NCI-H187 (cell line): Measurements from ENCODE around the gene CRYGC.
"Not testable (repeated sequence)": the region's sequence is repeated elsewhere in the genome, so short reads cannot be mapped to it uniquely, and the experiment has no call there.

ENCODE experiments used
- DNase-seq, 2 experiments: peaks; one replicate each; lab custom pipeline; 2025; lab: John Stamatoyannopoulos, UW

The CRYGC gene, protein sequence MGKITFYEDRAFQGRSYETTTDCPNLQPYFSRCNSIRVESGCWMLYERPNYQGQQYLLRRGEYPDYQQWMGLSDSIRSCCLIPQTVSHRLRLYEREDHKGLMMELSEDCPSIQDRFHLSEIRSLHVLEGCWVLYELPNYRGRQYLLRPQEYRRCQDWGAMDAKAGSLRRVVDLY

DNA sequence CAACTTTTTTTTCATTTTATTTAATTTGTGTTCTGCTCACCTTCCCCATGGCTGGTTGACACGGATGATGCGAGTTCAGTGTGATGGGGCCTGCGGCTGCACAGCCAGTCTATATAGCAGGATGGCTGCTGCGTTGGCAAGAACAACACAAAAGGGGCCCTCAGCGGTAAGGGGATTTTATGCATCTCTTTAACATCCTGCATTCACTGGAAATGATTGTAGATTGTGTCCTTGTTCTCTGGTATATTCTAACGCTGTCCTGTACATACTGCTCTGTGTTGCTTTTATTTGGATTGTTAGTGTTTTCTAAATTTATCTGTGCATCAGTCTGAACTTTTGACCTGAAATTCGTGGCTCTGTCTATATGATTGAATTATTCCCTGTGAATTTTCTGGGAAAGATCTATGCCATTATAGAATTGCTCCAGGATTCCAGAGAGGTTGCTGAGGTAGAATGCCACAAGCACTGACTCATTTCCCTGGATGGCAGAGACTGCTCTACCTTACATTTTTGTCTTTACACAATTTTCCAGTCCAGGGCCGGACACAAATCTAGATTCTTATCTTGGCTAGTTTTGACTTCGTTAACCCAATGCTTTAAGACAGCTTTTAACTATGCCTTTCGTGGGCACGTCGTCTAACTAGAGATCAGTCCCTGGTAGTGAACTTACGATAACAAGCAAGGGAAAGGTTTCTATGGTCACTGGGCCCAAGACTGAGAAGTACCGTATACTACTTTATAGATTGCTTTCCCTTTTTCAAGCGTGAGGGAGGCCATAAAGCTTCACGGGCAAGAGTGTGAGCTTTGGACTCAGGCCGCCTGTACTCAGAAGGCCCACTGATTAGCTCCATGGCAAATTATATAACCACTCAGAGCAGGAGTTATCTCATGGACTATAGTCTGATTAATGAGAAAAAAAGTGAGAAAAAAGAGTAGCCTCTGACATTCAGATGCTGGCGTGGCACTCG, at the start of gene CRYGC:
Gene CRYGC, minus strand, starts transcription at position 85 of the 968 bp plus-strand sequence. Its CDS starts 36 bp downstream, at position 49.
- DNase-seq, result no peak

DNA sequence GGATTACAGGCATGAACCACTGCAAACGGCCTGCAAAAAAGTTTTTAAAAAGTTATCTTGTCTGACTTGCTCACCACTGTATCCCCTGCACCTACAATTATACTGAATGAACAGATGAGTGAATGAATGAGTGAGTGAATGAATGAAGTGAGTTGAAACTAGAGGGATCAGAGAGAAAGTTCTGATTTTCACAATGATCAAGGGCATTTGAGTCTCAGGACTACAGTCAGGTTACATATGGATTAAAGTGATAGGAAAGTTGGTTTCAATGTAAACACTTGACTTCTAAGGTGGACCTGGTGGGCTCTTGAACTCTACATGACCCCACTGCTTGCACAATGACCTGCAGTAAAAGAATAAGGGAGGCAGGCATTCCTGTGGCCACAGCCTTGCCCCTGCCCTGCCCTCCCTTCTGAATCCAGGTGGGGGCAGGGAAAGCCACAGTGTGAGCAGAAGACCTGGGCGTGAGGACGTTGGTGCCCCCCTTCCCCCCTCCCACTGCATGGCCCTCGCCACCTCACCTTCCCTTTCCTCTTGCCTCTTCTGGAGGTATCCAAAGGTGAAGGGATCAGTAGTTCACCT, 49.5 kb upstream of the CRYGC start:
- DNase-seq, result no peak

DNA sequence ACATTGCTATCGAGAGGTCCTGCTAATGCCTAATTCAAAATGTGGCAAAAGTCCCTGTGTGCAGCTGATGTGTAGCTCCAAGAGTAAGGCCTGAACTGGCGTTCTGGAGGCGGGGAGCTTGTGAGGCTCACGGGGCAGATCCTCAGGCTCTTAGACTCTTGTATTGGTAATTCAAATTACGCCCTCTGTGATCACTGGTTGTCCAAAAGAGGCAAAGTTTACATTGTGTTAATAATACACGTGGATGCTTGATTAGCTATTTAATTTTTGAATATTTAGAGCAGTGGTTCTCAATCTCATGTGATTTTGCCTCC, 46.2 kb upstream of the CRYGC start:
- no peak for DNase-seq

DNA sequence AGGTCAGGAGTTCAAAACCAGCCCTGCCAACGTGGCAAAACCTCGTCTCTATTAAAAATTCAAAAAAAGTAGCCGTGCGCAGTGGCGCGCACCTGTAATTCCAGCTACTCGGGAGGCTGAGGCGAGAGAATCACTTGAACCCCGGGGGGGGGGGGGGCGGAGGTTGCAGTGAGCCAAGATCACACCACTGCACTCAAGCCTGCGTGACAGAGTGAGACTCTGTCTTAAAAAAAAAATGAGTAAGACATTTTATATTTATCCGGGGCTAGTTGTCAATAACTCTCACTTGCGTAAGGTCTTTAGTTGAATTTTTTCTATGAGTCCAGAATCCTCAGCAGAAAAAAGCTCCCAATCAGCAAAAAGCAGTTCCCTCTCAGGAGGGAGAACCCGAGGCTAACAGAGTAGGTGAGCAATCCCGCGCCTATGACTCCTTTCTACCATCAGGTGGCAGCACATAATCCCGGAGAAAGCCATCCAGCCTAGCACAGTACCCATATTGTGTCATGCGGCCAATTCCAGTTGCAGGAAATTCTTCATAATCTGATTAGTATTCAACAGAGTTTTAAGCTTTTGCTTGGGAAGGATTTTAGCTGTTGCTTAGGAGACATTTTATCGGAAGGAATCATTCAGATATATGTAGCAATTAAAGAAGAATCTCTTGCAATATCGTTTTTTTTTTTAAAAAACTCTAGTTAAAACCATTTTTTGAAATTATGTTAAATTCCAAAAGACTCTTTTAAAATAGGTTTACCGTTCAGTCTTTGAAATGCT, 45.6 kb upstream of the CRYGC start:
- peak; percentile 0 to 32 for DNase-seq

DNA sequence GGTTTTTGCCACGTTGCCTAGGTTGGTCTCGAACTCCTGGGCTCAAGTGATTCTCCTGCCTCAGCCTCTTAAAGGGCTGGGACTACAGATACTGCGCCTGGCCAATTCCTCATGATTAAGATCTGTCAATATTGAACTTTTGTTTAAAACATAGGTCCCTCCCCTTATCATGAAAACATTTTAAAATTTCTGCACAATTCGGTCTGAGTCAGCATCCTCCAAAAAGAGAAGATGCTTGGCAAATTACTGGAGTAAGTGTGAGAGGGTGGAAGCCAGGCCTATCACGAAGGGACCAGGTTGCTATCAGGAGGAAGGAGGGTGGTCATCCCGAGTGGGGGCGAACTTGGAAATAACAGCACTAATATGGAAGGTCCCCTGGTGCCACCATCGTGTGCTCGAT, 44.5 kb upstream of the CRYGC start:
- no peak for DNase-seq

DNA sequence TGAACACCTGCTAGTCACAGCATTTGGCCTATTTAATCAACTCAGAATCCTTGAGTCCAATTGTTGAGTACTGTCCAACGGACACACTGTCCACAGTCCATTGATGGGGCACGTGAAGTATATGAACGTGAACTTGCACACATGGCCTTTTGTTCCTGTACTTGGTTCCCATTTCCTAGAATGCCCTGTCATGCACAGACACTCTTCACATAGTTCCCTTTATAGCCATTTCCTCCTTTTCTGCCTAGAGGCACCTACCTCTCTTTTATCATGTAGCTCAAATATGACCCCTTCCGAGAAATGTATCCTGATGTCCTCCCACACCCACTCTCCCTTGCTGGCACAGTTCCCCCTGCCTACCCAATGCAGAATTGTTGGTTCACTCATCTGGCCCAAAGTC, 42.5 kb upstream of the CRYGC start:
- DNase-seq, result no peak

DNA sequence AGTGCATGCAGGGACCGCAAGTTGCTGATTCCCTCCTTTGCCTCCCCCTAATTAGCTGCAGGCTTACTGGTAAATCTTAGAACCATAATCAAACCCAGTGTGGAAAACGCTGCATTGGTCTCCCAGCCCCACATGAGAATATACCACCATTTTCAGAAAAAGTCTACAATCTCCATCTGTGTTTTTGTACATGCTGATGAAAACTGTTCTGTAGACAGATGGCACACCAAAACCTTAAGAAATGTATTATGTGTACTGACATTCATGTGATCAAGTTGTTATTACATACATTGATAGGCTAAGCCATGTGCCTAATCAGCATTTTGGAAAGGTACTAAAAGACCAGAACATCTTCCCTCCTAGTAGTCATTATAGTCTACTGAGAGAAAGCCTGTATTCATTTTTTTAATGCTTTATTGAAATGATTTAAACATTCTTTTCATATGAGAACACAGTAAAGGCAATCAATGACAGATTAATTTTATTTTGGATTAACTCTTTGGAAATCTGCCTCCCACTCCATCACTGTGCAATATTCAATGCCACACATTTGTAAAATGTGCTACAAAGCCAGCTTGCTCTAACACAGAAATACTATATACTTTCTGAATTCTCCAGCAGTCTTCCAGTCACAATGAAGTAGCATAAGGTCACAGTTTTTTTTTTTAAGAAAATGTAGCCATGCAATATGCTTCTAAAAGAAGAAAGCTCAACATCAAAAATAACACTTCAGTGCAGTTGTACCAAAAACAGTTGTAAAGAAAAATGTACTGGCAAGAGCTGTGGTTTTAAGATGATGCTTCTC, 35.5 kb upstream of the CRYGC start:
- DNase-seq, result no peak

DNA sequence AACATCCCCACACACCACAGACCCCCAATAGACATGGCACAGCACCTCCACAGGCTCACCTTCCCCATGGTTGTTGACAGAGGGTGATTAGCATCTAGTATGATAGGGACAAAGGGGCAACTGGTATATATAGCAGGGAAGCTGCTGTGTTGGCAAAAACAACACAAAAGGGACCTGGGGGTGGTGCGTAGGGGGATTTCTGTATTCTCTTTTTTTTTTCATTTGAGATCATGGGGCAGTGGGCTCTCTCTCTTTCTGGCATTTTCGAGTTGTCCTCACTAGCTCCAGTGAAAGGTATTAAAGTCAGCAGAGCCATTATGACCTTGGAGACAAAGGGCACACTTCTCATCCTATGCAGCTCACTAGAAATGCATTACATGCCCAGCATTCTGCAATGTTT, 33.9 kb upstream of the CRYGC start, which contains the start of gene CRYGA:
Gene CRYGA, minus strand, starts transcription at position 101 of the 400 bp plus-strand sequence. Its CDS starts 33 bp downstream, at position 68.
- DNase-seq, result no peak

DNA sequence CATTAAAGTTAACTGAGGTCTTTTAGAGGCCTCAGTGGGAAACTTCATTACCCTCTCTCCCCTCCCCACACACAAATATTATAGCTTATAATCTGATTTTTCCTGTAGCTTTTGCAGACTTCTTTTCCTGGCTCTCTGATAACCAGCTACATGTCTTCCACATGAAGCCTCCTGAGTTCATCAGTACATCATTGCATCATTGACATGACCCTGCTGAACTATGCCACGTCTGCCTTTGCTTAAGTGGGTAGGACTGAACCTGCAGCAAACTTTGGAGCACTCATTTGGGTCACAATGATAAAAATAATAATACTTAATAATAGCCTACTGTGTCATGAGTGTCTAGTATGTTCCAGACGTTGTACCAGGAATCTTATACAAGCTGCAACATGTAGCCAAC, 26.8 kb upstream of the CRYGC start:
- no peak for DNase-seq

DNA sequence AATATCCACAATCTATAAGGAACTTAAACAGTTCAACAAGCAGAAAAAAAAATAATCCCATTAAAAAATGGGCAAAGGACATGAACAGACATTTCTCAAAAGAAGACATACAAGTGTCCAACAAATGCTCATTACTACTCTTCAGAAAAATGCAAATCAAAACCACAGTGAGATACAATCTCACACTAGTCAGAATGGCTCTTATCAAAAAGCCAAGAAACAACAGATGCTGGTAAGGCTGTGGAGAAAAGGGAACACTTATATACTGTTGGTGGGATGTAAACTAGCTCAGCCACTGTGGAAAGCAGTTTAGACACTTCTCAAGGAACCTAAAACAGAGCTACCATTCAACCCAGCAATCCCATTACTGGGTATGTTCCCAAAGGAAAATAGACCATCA, 23.5 kb upstream of the CRYGC start:
- no peak for DNase-seq

DNA sequence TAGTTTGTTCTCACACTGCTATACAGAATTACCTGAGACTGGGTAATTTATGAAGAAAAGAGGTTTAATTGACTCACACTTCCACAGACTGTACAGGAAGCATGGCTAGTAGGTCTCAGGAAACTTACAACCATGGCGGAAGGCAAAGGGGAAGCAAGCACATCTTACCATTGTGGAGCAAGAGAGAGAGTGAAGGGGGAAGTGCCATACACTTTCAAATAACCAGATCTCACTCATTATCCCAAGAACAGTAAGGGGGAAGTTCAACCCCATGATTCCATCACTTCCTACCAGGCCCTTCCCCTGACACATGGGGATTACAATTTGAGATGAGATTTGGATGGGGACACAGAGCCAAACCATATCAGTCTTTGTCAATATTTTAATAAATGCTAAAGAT, 21.3 kb upstream of the CRYGC start:
- no peak for DNase-seq

DNA sequence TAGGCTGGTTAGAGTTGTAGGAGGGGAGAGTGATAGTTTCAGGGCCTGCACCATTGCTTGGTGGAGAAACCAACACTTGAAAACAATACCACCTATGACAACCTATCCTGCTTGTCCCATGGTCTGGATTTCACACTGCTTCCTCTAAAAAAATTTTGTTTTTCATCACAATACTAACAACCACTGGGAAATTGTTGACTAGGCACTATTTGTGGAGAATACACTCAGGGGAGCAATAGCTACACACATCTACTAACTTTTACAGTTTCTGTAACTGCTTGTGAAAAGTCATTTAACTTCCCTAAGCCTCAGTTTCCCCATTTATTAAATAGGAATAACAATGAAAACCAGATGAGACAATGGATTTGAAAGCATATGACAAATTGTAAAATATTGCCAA, 20.5 kb upstream of the CRYGC start:
- no peak for DNase-seq

DNA sequence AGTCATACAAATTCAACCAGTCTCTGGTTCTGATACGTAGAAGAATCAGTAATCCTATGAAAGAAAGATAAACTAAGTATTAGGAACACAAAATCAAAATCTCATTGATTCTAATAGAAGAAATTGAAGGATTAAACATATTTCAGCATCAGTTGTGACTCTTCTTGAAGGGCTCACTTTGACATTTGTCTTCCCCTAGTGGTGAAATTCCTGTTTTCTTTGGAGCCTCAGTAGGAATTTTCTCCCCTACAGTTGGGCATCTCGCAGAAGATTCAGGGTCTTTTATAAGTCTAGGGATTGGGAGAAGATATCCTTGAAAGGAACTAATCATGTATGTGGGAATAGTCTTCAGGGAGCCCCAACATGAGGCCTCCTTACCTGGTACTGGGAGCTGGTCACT, 19.2 kb upstream of the CRYGC start:
- DNase-seq, result no peak

DNA sequence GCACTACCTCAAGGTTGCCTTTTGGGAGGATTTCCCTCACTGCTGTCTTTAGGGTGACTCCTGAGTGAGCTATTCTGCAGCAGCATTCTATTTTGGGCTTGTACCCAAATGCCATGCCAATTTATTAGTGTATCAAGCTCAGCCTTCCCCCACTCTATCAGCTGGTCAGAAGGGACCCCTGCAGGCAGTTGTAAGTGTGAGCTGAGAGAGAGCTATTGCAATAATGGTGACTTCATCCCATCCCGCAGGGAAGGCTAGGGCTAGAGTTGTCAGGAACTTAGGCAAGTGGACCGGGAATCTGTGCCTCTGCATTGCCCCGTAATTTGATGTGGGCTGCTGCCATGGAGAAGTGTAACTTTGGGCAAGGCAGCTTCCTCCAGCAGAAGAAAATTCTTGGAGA, 18.1 kb upstream of the CRYGC start:
- no peak for DNase-seq

DNA sequence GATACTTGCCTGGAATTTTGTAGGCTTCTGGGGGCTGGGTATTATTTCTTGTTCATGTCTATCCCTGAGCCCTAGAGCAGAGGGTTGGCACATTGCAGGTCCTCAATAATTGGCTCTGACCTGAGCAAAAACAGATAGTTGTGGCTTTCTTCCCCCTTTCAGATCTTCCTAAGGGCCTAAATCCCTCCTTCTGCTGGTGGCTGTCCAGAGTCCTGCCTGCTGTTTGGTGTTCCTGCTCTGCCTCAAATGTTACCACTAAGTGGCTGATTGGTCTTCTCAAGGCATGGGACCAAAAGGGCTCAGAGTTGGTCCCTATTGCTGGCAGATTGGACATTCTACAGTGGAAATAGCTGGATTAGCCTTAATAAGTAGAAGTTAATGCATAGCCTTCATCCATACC, 17.4 kb upstream of the CRYGC start:
- DNase-seq, result no peak

DNA sequence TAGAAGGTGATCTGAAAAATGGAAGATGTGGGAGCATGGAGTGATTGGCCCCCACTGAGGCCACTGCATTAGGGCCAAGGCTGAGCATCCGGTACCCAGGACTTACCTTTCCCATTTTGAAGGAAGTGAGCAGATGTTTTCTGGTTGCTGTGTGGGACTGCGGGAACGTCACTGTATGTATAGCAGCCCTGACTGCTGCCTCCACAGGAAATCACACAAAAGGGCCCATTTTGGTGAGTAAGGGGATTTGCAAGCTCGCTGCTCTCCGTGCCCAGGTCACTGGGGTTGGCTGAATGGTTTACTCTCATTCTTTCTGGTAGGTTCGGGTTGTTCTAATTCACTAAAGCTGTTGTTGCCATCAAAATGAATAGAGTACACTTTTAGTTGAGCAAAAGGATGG, 16.4 kb upstream of the CRYGC start, which contains the start of gene CRYGB:
Gene CRYGB, minus strand, starts transcription at position 153 of the 400 bp plus-strand sequence. Its CDS starts 38 bp downstream, at position 115.
- no peak for DNase-seq

DNA sequence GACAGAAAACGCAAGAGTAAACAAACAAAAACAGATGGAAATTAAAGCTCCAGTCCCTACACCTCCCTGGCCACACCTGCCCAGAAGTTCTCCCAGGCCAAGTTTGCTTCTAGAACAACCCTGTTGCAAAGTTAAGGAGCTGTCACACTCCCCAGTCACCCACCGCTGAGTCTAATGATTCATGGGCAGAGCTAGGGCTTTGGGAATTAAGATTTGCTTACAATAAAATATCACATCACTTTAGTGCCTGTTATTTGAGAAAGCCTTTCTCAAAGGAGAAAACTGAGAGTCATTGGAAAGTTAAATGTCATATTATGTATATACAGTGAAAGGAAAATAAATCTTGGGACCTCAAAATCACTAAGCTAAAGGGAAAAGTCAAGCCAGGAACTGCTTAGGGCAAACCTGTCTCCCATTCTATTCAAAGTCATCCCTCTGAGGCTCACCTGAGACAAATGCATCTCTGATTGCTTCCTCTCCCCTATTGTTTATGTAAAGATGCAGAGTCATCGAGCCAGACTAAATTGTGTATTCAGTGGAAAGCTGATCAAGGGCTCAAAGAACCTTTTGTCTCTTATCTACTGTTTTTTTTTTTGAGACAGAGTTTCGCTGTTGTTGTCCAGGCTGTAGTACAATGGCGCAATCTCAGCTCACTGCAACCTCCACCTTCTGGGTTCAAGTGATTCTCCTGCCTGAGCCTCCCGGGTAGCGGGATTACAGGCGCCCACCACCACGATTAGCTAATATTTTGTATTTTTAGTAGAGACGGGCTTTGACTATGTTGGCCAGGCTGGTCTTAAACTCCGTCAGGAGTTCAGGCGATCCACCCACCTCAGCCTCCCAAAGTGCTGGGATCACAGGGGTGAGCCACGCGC, 13.5 kb upstream of the CRYGC start:
- no peak for DNase-seq

DNA sequence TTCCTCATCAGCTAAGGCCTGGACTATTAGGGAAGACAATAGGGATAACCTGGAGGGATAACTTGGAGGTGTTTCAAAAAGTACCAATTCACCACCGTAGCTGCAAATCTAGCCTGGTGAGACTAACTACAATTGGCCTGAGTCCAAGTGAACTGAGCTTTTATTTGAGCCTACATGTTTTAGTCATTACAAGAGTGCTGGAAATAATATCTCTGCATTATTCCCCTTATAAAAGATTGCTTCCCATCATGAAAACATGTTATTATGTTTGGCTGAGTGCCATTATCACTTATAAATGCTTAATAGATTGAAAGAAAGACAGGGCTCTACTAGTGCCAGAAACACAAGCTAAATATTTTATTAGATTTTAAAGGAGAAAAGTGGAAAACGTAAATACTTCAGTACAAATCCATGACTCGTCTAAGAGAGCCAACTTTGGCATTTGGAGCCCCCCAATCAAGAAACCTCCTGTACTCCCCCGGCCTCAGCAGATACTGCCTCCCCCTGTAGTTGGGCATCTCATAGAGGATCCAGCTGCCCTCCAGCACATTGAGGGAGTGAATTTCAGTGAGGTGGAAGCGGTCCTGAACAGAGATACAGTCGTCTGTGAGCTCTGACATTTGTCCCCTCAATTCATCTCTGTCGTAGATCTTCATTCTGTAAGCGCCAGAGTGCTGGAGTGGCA, 12.8 kb upstream of the CRYGC start:
- no peak for DNase-seq

DNA sequence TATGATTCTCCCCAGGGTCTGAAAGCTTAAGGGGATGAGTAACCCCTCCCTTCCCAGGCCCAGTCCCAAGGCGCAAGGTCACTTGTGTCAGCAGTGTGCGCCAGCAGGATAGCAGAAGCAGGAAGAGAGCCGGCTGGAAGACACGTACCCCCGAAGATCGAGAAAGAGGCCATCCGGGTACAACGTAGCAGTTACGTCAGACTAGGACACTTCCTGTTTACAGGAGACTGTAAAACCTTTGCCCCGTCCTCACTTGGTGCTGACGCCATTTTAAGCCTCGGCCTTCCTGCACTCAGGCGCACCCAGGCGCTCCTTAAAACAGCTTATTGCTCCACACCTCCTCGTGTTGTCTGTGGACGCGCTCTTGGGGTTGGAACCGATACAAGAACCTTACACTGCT, 9.8 kb upstream of the CRYGC start:
- DNase-seq, result no peak

DNA sequence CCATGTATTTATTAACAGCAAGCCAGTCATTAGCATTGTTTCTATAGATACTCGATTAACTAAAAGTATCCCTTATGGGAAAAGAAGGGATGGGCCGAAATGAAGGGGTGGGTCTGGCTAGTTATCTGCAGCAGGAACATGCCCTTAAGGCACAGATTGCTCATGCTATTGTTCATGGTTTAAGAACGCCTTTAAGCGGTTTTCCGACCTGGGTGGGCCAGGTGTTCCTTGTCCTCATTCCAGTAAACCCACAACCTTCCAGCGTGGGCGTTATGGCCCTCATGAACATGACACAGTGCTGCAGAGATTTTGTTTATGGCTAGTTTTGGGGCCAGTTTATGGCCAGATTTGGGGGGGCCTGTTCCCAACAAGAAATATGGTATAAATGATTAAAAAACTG, 8.7 kb upstream of the CRYGC start:
- not testable (repeated sequence) for DNase-seq
